Stimulated activated CD8-positive, alpha-beta memory T cell treated with anti-CD3 and anti-CD28 coated beads, Interleukin-7, amount 100 ng/mL, for 1 hour (primary cell): ENCODE measurements around the gene MYL1.

Source experiments
- DNase-seq, 2 donors: peaks; one replicate each; pipeline ENCODE4 v3.0.0-alpha.2; 2020; ENCODE audit warnings: low read depth in 2 of 2

Gene MYL1

GRCh38 chr2:210315015-210315788 lies at the start of gene MYL1:
Gene MYL1, minus strand, starts transcription at chr2:210315174. Its CDS starts 132 bp downstream, at chr2:210315042.
- DNase-seq: no peak

DNA sequence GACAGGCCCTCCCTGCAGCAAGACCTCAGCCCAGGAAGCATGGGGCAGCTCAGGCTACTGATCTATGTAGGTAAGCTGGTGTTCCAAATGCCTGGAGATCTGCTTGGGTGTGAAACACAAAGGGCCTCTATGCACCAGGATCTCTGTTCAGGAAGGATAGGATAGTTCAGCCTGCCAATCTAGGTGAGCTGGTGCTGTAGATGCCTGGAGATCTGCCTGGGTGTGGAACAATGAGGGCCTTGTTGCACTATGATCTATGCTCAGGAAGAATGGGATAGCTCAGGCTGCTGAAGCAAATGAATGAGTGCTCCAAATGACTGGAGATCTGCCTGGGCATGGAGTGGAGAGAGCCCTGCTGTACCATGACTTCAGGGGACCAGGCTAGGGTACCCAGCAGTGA lies 48.9 kb upstream of the MYL1 start:
- no peak for DNase-seq

- no peak for DNase-seq
These were observed 48.3 kb upstream of the MYL1 start for GRCh38 chr2:210363261-210363660.

- DNase-seq: no peak
These were observed 45.4 kb upstream of the MYL1 start for GRCh38 chr2:210360412-210360811.

- DNase-seq: no peak
These were observed 42.0 kb upstream of the MYL1 start for GRCh38 chr2:210356944-210357343.

- no peak for DNase-seq
These were observed 22.2 kb upstream of the MYL1 start for GRCh38 chr2:210337159-210337558.

- no peak for DNase-seq
These were observed 9.9 kb upstream of the MYL1 start for GRCh38 chr2:210324906-210325305.

GRCh38 chr2:210324458-210324857 lies 9.5 kb upstream of the MYL1 start:
- no peak for DNase-seq

DNA sequence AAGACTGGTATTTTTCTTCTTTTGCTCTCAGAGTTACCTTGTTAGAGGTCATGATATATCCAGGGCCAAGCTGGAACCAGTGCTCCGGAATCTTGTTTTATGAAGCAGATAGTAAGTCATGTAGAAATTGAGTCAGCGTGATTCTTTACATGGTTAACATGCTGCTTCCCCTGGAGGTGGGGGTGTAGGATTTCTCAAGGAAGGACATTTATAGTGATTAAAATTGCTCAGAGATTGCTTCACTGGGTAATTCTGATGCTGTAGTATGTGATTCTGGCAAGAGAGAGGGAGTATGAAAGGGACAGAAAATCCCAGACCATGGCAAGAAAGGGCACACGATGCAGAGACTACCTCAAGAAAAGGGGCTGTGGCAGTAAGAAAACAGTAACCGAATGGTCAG lies 8.0 kb upstream of the MYL1 start:
- DNase-seq: no peak

DNA sequence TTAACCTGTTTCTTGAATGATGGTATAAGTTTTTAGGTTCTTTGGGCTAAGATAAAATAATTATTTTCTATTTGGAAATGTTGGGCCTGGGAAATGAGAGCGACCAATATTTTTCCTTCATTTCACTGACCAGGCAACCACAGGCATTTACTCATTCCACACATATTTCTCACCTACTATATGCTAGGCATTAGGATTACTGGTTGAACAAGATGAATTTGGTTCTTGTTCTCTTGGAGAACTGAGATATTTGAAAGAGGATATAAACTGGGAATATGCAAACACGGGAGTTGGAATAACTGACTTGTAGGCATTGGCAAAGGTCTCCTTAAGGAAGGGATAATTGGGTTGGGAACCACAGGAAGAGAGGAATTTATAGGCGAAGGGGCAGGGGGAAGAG lies 3.9 kb upstream of the MYL1 start:
- DNase-seq: no peak

DNA sequence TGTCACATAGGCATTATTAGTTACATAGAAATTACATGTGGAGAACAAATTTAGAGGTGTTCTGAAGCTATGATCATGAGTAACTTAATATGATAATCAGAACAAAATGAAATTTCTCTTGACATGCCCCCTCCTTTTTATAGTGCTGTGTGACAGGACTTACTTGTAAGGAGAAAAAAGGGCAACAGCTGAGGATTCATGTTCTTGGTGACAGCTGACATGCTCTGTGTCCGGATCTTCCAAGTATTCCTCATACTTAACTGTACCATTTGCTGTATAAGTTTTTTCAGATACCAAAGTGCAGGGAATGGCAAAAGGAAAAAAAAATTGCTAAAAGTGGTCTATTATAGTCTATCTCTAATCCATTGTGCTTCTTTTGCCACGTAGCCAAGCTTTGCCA lies 3.5 kb upstream of the MYL1 start:
- no peak for DNase-seq

- no peak for DNase-seq
These were observed 4.4 kb downstream of the MYL1 start for GRCh38 chr2:210310550-210310949.

DNA sequence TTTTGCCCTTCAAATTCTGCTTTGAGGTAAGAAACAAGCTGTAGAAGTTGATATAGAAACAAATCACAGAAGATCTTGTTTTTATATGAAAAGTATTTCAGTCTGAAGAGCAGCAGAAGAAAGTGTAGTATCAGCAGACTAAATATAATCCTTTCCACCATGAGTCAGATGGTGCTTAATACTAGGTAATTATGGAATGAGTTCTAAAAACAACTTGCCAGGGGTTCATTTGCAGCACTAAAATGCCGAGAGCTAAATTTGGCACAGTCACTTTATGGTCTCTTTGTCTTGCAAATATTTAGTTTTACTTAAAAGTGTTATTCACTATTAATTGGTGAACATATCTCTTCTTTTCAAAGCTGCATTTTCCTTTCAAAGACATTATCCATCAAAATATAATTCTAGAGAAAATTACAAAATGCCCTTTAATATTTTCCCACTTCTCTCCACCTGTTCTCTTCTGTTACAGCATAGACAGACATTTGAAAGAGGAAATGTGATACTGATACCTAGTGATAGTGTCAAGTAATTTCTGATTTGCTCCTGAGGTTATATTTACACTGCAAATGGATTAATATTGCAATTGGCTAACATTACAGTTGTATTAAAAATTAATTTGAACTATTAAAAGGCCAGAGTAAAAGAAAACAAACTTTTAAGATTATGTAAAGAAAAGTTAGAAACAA lies 5.3 kb downstream of the MYL1 start:
- no peak for DNase-seq

DNA sequence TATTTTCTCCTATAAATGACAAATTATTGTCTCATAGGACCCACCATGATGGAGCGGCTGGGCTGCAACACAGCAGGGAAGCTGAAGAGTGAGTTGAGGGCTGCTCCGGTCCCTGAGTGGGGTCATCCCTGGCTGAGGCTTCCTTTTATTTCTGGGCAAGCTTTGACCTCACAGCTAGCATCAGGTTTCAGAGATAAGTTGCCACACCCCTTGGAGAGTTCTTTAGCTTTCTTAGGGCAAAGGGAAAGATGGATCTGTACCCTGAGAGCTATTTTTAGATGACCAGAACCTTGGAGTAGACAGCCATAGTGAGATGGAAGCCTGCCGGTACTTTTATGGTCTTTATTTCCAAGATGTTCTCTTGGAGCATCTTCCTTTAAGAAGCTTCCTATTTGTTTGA lies 11.5 kb downstream of the MYL1 start:
- no peak for DNase-seq

DNA sequence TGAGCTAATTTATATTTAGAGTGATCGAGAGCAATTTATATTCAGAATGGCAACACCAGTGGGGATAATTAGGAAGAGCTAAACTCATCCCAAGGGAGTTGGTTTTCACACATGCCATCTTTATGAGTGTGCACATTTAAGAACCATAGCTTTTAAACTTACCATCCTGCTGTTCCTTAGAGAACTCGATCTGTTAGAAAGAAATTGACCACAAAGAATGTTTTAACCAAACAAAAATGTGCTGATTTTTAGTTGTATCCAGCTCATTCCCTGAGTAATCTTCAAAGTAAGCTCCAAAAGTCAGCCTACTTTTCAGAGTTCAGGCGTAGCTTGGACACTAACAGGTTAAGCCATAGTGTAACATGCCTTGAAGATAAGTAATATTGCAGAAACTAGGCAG lies 12.6 kb downstream of the MYL1 start:
- no peak for DNase-seq

GRCh38 chr2:210299866-210300373 lies 15.1 kb downstream of the MYL1 start:
- DNase-seq: no peak

GRCh38 chr2:210288408-210288807 lies 26.6 kb downstream of the MYL1 start:
- DNase-seq: no peak

- no peak for DNase-seq
These were observed 27.7 kb downstream of the MYL1 start for GRCh38 chr2:210287301-210287700.

- no peak for DNase-seq
These were observed 28.8 kb downstream of the MYL1 start for GRCh38 chr2:210286123-210286680.

DNA sequence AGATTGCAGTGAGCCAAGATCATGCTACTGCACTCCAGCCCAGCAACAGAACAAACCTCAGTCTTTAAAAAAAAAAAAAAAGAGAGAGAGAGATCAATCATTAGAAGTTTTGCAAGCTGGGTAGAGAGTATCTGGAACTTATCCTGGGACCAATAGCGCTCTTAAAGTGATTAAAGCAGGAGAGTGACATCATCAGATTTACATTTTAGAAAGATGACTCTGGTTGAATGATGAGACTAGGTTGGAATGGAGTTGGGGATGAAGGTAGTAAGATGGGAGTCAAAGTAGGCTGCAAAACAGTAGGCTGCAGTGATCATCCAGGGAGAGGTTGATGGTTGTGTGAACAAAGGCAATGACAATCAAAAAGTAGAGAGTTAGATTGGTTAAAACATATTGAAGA lies 37.8 kb downstream of the MYL1 start:
- no peak for DNase-seq

DNA sequence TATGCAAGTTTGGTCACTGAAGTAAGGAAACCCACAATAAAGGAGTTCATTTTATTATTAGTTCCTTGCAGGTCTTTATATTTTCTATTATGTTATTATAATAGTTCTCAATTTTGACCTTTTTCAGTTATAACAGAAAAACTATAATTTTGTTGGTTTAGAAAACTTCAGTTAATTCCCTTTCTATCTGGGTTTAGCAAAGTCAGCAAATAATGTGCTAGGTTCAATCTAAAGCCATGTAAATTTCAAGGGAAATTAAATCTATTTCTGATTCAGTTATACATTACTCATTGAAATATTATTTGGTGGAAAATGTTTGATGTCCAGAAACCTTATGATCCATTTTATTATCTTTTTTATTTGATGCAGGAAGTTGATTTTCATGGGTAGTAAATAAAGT lies 43.7 kb downstream of the MYL1 start:
- DNase-seq: no peak

- DNase-seq: no peak
These were observed 45.8 kb downstream of the MYL1 start for GRCh38 chr2:210269148-210269547.

DNA sequence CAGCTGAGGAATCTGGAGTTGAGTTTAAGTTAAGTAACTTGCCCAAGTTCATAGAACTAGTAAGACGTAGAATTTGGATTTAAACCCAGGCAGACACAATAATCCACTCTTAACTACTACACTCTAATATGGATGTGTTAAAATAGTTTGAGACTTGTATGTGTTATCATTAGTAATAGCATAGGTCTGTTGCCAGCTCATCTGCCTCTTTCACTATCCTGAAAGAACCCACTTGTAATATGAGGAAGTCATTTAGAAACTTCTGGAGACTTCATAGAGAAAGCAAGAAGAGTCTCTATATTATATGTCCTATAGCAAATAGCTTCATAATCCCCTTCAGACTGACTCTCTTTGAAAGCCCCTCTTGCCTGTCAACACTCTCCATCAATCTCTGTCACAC lies 46.7 kb downstream of the MYL1 start:
- DNase-seq: no peak
